Chondrocyte (in vitro differentiated cells): ENCODE measurements around the gene PRSS38. TPM values are rescaled to one million over a fixed set of nuclear protein-coding genes. Genes with fewer than 3 reads are reported as not detected.

Experiments
- DNase-seq: peaks from one replicate; pipeline ENCODE4 v3.0.0; 2021; ENCODE audit warnings: mixed read lengths, low spot score
- H3K27ac Mint-ChIP-seq: one replicate; pipeline ENCODE4 v1.8.0; 2021; ENCODE audit warnings: mild to moderate bottlenecking, moderate library complexity, mixed read lengths; ENCODE audit not compliant: unreplicated experiment
- H3K27me3 Mint-ChIP-seq: 2 replicates; pipeline ENCODE4 v1.8.0; 2021; ENCODE audit warnings: low read depth, mixed read lengths
- H3K36me3 Mint-ChIP-seq: 2 replicates; pipeline ENCODE4 v1.8.0; 2021; ENCODE audit warnings: low read depth, mixed read lengths
- H3K4me1 Mint-ChIP-seq: 2 replicates; pipeline ENCODE4 v1.8.0; 2021; ENCODE audit warnings: low read depth, mild to moderate bottlenecking, mixed read lengths
- H3K4me3 Mint-ChIP-seq: one replicate; pipeline ENCODE4 v1.8.0; 2021; ENCODE audit warnings: mild to moderate bottlenecking, moderate library complexity, mixed read lengths; ENCODE audit not compliant: unreplicated experiment
- H3K9me3 Mint-ChIP-seq: 2 replicates; pipeline ENCODE4 v1.8.0; 2021; ENCODE audit warnings: low read depth, mixed read lengths
- CTCF ChIP-seq: fragments of 200-600 bp; sonication (generic); IDR thresholded peaks from 2 replicates; pipeline ENCODE4 v1.5.0; 2021; ENCODE audit warnings: antibody characterized with exemption, mild to moderate bottlenecking, moderate library complexity
- total RNA-seq: library from RNA; stranded (reverse); gene quantifications from 3 replicates; pipeline ENCODE4 v1.2.1, GENCODE V29; 2021

The PRSS38 gene
- total RNA-seq, 1 donor from 2014 or later: not detected

GRCh38 chr1:227885648-227886502, 70.4 kb downstream of the PRSS38 start:
- Mint-ChIP-seq H3K9me3 (no peaks in the 10 kb centered on the region), H3K4me1 (peaks cover 8% of the 10 kb centered on the region), H3K4me3 (no peak overlapping the region), H3K36me3 (no peaks in the 10 kb centered on the region), H3K27ac (no peak overlapping the region), H3K27me3 (peaks cover 8% of the 10 kb centered on the region)
- peak; percentile 68 for DNase-seq
- no peak for TF ChIP-seq CTCF

- peak; percentile 64 for DNase-seq
- H3K36me3 Mint-ChIP-seq: no peaks in the 10 kb centered on the region
- no peaks in the 10 kb centered on the region for H3K9me3 Mint-ChIP-seq
- TF ChIP-seq CTCF: no peak
- H3K4me3 Mint-ChIP-seq: peak overlapping the region; percentile 40
- H3K27ac Mint-ChIP-seq: no peak overlapping the region
- H3K4me1 Mint-ChIP-seq: peaks cover 8% of the 10 kb centered on the region
- H3K27me3 Mint-ChIP-seq: peaks cover 6% of the 10 kb centered on the region
These were observed 71.1 kb downstream of the PRSS38 start for GRCh38 chr1:227886503-227886961.

DNA sequence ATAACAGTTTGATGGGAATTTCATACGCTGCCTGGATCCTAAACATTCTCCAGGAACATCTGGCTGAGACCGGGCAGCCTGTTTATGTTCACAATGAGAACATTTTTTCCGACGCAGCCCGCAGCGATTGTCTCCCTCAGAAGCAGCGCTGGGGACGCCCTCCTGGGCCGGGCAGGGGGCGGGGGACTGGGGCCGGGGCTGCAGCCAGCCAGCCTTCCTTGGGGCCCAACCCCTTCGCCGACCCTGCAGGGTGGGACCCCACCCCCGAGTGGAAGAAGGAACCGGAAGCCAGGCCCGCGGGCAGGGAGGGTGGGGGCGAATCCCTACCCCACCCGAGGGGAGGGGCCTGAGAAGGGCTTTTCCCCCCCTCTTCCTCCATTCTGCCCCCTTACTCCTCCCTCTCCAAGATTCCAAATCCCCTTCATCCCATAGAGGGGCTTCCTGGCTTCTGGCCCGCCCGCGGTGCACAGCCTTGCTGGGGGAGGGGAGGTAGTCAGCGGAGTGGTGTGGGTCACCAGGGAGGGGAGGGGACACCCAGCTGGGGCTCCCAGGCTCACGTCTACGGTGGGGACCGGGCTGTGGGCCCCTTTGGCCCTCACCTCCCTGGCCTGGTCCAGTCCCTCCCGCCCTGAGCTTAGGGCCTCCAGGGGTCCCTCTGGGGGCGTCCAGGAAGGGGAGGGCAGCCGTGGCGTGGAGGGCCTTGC, 71.7 kb downstream of the PRSS38 start:
- Mint-ChIP-seq H3K27ac (no peak overlapping the region), H3K9me3 (no peaks in the 10 kb centered on the region), H3K27me3 (peaks cover under 1% of the 10 kb centered on the region), H3K4me1 (peaks cover 8% of the 10 kb centered on the region), H3K36me3 (no peaks in the 10 kb centered on the region), H3K4me3 (peak overlapping the region; percentile 40)
- peak; percentile 79 for DNase-seq
- TF ChIP-seq CTCF: no peak

- DNase-seq: peak; percentile 65
- no peaks in the 10 kb centered on the region for H3K9me3 Mint-ChIP-seq
- no peak for TF ChIP-seq CTCF
- H3K36me3 Mint-ChIP-seq: no peaks in the 10 kb centered on the region
- H3K4me1 Mint-ChIP-seq: peaks cover 15% of the 10 kb centered on the region
- no peak overlapping the region for H3K27ac Mint-ChIP-seq
- H3K27me3 Mint-ChIP-seq: no peaks in the 10 kb centered on the region
- no peak overlapping the region for H3K4me3 Mint-ChIP-seq
These were observed 72.4 kb downstream of the PRSS38 start for GRCh38 chr1:227887697-227888403.
